ENCODE results near the gene OPRM1. TPM values are rescaled to one million over a fixed set of nuclear protein-coding genes. Genes with fewer than 3 reads are reported as not detected.

OPRM1 gene
- total RNA-seq, 1 experiment from 2014 or later, result not detected

- TF ChIP-seq CTCF (conservative IDR thresholded peaks at IDR 0.05), result no peak
- Histone ChIP-seq H2BK5ac (ENCODE audit: insufficient read length, low read length) (no peak overlapping the region), H3K27me3 (ENCODE audit: insufficient read depth, low read length) (no peaks in the 10 kb centered on the region), H3K23ac (ENCODE audit: insufficient read length, low read depth, low read length) (no peak overlapping the region), H2BK12ac (ENCODE audit: insufficient read length, low read depth, low read length) (no peak overlapping the region), H2AK5ac (ENCODE audit: insufficient read length, low read length) (no peak overlapping the region), H2BK120ac (ENCODE audit: low read depth, low read length, poor library complexity, severe bottlenecking) (no peak overlapping the region), H2AFZ (ENCODE audit: low read length) (no peak overlapping the region), H2BK15ac (ENCODE audit: low read depth, low read length) (no peak overlapping the region), H3K18ac (ENCODE audit: insufficient read length, low read depth, low read length) (no peak overlapping the region), H3K9ac (ENCODE audit: extremely low read depth, insufficient read length, low read length) (no peak overlapping the region), H2BK20ac (ENCODE audit: low read depth, low read length, poor library complexity, severe bottlenecking) (no peak overlapping the region), H3T11ph (ENCODE audit: low read length) (no peak overlapping the region), H4K20me1 (ENCODE audit: control insufficient read depth, insufficient read depth, insufficient read length) (no peaks in the 10 kb centered on the region), H4K91ac (ENCODE audit: insufficient read length, low read depth, low read length) (no peak overlapping the region), H3K4ac (ENCODE audit: low read depth, low read length) (no peak overlapping the region), H3K14ac (ENCODE audit: insufficient read depth, low read length) (no peak overlapping the region), H3K4me2 (ENCODE audit: insufficient read depth, insufficient read length, low read length) (no peak overlapping the region), H3K79me2 (ENCODE audit: insufficient read depth, low read length) (no peaks in the 10 kb centered on the region), H3K56ac (ENCODE audit: insufficient read length, low read depth, low read length) (no peak overlapping the region), H4K8ac (replicated peaks; ENCODE audit: insufficient read length, low read depth, low read length) (no peak overlapping the region), H3K79me1 (ENCODE audit: insufficient read depth, low read depth, low read length, poor library complexity, severe bottlenecking) (no peaks in the 10 kb centered on the region), H3K23me2 (ENCODE audit: insufficient read length, low read depth, low read length, poor library complexity, severe bottlenecking) (no peaks in the 10 kb centered on the region), H3K4me1 (ENCODE audit: insufficient read depth, low read length) (no peaks in the 10 kb centered on the region), H3K27ac (ENCODE audit: insufficient read length, low read depth, low read length) (no peak overlapping the region), H4K5ac (ENCODE audit: insufficient read length, low read depth, low read length) (no peak overlapping the region), H3K9me3 (ENCODE audit: control insufficient read depth, low read depth, low read length) (no peaks in the 10 kb centered on the region)
- H3K27me3 Mint-ChIP-seq (ENCODE audit: low read depth), result no peaks in the 10 kb centered on the region
- no peak for DNase-seq
- H3K36me3 Mint-ChIP-seq (ENCODE audit: insufficient read depth in 1 of 3, low read depth in 3 of 3), result no peaks in the 10 kb centered on the region
- H3K9me3 Mint-ChIP-seq, result no peaks in the 10 kb centered on the region
- no peak overlapping the region for H3K4me3 Mint-ChIP-seq
- WGBS (ENCODE audit: extremely low coverage, insufficient read length, low lambda C conversion rate), result no CpG with 5 or more reads among the region's 6 CpGs
- peaks cover 10 to 18% of the 10 kb centered on the region in 2 experiments; a peak in 3 of 4 replicates for H3K4me1 Mint-ChIP-seq
- peak overlapping the region in 2 of 3 experiments; percentile 11 to 54; a peak in 2 of 7 replicates for H3K27ac Mint-ChIP-seq
These were observed 99.8 kb downstream of the OPRM1 start for GRCh38 chr6:154138793-154139192.

Data from H9 (cell line).